ENCODE results near the gene CREM. TPM values are rescaled to one million over a fixed set of nuclear protein-coding genes. Genes with fewer than 3 reads are reported as not detected.
"Not testable (repeated sequence)": the region's sequence is repeated elsewhere in the genome, so short reads cannot be mapped to it uniquely, and the experiment has no call there.

Gene CREM
- 31.4 and 31.5 TPM in 2 replicates for total RNA-seq
- long read RNA-seq, transcript CREM-241 (4 exons, 1,074 nt): minor isoform, 9 of 100 reads
- long read RNA-seq, transcript CREM-230 (3 exons, 626 nt): major isoform, 15 of 100 reads
- long read RNA-seq, transcript CREM-218 (3 exons, 1,416 nt): minor isoform, 5 of 100 reads
- long read RNA-seq, transcript CREM-211 (4 exons, 1,207 nt): minor isoform, 10 of 100 reads
- long read RNA-seq, partial matches to known transcripts: 2 of 100 reads
- long read RNA-seq, other reads (novel, unspliced or antisense): 42 of 100 reads

DNA sequence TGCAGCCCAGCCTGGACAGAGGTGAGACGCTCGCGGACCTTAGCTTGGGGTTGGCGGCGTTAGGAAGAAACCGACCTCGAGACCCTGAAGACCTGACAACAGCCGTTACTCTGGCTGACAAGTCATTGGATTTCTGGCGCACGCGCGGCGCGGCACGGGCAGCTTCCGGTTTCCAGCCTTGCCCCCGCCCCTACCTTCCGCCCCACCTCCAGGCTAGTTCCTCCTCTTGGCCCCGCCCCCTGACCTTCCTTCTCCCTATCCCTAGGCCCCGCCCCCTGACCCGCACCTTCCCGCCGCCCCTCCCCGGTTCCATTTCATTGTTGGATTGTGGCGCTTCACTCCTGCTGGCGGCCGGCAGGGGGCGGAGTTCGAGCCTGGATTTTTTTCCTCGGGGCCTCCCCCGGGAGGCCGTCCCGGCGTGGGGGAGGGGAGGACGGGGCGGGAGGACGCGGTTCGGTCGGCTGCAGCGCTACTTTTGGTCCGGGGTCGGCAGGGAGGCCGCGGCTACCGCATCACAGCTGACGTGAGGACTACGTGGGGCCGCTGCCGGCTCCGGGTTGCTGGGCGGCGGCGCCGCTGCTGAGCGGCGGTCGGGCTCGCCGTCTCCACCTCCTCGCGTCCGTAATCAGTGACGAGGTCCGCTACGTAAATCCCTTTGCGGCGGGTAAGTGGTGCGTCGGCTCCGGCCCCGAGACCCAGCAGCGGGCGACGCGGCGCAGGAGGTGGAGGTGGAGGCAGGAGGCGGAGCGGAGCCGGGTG, at the start of gene CREM:
CREM (plus strand) TSS at position 317 of the 759 bp plus-strand sequence. CDS start 10,990 bp downstream, outside the sequence.
- DNase-seq (ENCODE audit: extremely low spot score, unreplicated experiment): peak; percentile 98
- TF ChIP-seq, protein P1, sequence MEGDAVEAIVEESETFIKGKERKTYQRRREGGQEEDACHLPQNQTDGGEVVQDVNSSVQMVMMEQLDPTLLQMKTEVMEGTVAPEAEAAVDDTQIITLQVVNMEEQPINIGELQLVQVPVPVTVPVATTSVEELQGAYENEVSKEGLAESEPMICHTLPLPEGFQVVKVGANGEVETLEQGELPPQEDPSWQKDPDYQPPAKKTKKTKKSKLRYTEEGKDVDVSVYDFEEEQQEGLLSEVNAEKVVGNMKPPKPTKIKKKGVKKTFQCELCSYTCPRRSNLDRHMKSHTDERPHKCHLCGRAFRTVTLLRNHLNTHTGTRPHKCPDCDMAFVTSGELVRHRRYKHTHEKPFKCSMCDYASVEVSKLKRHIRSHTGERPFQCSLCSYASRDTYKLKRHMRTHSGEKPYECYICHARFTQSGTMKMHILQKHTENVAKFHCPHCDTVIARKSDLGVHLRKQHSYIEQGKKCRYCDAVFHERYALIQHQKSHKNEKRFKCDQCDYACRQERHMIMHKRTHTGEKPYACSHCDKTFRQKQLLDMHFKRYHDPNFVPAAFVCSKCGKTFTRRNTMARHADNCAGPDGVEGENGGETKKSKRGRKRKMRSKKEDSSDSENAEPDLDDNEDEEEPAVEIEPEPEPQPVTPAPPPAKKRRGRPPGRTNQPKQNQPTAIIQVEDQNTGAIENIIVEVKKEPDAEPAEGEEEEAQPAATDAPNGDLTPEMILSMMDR (IDR thresholded peaks at IDR 0.05): peak; percentile 89
- Mint-ChIP-seq H3K9me3 (ENCODE audit: unreplicated experiment) (no peaks in the 10 kb centered on the region), H3K4me3 (ENCODE audit: unreplicated experiment) (peak within 1 kb of the TSS; percentile 89), H3K36me3 (ENCODE audit: unreplicated experiment) (no peaks in the 10 kb centered on the region), H3K4me1 (ENCODE audit: unreplicated experiment) (peaks cover 22% of the 10 kb centered on the region), H3K27me3 (ENCODE audit: unreplicated experiment) (no peaks in the 10 kb centered on the region), H3K27ac (ENCODE audit: unreplicated experiment) (peak within 1 kb of the TSS; percentile 96)

DNA sequence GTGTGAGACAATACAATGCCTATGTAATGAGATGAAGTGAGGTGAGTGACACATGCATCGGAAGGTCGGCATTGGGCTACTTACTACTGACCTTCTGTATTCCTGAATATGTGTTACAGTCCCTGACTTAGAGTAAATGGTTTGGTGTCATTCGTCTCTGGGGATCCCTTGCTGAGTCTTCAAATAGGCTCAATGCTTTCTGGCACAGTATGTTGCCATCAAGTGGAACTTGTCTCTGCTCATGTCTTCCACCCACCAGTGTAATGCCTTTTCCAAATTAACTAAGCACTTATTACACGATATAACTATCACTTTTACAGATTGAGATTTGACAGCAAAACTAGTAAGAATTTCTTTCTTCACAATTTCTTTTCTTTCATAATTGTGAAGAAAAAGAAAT, 47.4 kb upstream of the CREM start:
- Mint-ChIP-seq H3K27me3 (ENCODE audit: unreplicated experiment) (no peaks in the 10 kb centered on the region), H3K36me3 (ENCODE audit: unreplicated experiment) (peaks cover 20% of the 10 kb centered on the region), H3K27ac (ENCODE audit: unreplicated experiment) (no peak overlapping the region), H3K4me3 (ENCODE audit: unreplicated experiment) (no peak overlapping the region), H3K9me3 (ENCODE audit: unreplicated experiment) (peaks cover 12% of the 10 kb centered on the region), H3K4me1 (ENCODE audit: unreplicated experiment) (peaks cover 5% of the 10 kb centered on the region)
- TF ChIP-seq, protein P1 (IDR thresholded peaks at IDR 0.05): no peak
- DNase-seq (ENCODE audit: extremely low spot score, unreplicated experiment): no peak

DNA sequence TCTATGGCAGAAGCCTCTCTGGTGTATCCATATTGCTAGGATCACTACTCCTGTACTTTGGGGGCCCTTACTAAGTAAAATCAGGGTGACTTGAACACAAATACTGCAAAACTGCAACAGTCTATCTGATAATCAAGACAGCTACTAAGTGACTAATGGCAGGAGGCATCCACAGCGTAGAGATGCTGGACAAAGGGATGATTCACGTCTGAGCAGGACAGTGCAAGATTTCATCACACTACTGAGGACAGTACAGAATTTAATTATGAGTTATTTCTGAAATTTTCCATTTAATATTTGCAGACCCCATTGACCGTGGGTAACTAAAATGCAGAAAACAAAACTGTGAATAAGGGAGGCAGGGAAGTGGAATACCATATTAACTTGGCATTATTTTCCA, 46.9 kb upstream of the CREM start:
- Mint-ChIP-seq H3K9me3 (ENCODE audit: unreplicated experiment) (peaks cover 12% of the 10 kb centered on the region), H3K4me1 (ENCODE audit: unreplicated experiment) (peaks cover 5% of the 10 kb centered on the region), H3K36me3 (ENCODE audit: unreplicated experiment) (peaks cover 23% of the 10 kb centered on the region), H3K27me3 (ENCODE audit: unreplicated experiment) (no peaks in the 10 kb centered on the region), H3K4me3 (ENCODE audit: unreplicated experiment) (no peak overlapping the region), H3K27ac (ENCODE audit: unreplicated experiment) (peak overlapping the region; percentile 3)
- TF ChIP-seq, protein P1 (IDR thresholded peaks at IDR 0.05): no peak
- no peak for DNase-seq (ENCODE audit: extremely low spot score, unreplicated experiment)

DNA sequence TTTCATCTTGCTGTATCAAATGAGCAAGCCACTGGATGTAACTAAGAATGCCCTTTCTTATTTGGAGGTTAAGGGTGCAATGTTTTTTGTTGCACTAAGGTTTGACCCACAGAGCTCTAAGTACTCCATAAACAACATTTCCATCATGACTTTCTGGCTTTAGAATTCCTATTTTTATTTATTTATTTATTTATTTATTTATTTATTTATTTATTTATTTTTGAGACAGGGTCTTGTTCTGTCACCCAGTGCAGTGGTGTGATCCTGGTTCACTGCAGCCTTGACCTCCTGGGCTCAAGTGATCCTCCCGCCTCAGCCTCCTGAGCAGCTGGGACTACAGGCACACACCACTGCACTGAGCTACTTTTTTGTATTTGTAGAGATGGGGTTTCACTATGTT, 46.4 kb upstream of the CREM start:
- not testable (repeated sequence) for H3K4me3 Mint-ChIP-seq (ENCODE audit: unreplicated experiment); H3K4me1 Mint-ChIP-seq (ENCODE audit: unreplicated experiment); DNase-seq (ENCODE audit: extremely low spot score, unreplicated experiment)

DNA sequence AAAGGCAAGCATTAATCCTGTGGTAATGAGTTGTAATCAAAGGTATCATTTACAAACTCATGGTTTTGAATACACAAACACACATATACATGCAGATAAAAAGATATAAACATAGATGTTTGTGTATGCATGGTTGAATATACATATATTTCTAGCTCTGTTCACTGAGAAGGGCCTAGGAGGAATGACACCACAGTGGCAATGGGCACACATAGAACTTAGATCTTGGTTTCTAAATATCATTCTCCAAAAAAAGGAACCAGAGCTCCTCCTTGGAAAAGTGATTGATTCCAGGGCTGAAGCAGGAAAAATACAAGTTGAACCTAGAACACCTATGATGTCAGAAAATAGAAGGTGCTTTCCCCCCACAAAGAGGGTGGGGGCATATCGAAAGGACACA, 43.4 kb upstream of the CREM start:
- Mint-ChIP-seq H3K27ac (ENCODE audit: unreplicated experiment) (no peak overlapping the region), H3K4me1 (ENCODE audit: unreplicated experiment) (peaks cover 21% of the 10 kb centered on the region), H3K36me3 (ENCODE audit: unreplicated experiment) (peaks cover 22% of the 10 kb centered on the region), H3K4me3 (ENCODE audit: unreplicated experiment) (no peak overlapping the region), H3K9me3 (ENCODE audit: unreplicated experiment) (peaks cover 12% of the 10 kb centered on the region), H3K27me3 (ENCODE audit: unreplicated experiment) (no peaks in the 10 kb centered on the region)
- no peak for DNase-seq (ENCODE audit: extremely low spot score, unreplicated experiment)
- TF ChIP-seq, protein P1 (IDR thresholded peaks at IDR 0.05): no peak

More for the DNA sequence above, 46.4 kb upstream of the CREM start:
- not testable (repeated sequence) for H3K27me3 Mint-ChIP-seq (ENCODE audit: unreplicated experiment); H3K27ac Mint-ChIP-seq (ENCODE audit: unreplicated experiment)
- Mint-ChIP-seq H3K9me3 (ENCODE audit: unreplicated experiment) (peaks cover 12% of the 10 kb centered on the region), H3K36me3 (ENCODE audit: unreplicated experiment) (peaks cover 23% of the 10 kb centered on the region)

Measured in osteocyte (in vitro differentiated cells).